H1 (cell line): ENCODE measurements around the gene DCDC1. TPM values are rescaled to one million over a fixed set of nuclear protein-coding genes. Genes with fewer than 3 reads are reported as not detected.

Source experiments
- CTCF ChIA-PET: fragments of 300-600 bp; sonication (Branson Sonifier 250); formaldehyde crosslinking; loops from one replicate; lab custom pipeline; 2021; ENCODE audit not compliant: partially characterized antibody; lab: Charles Lee
- POLR2A ChIA-PET: fragments of 300-600 bp; sonication (Branson Sonifier 250); formaldehyde crosslinking; loops from one replicate; lab custom pipeline; 2021; ENCODE audit warnings: inconsistent platforms; ENCODE audit not compliant: partially characterized antibody; lab: Charles Lee
- DNase-seq, 2 experiments: peaks; one replicate each; pipeline versions ENCODE4 v3.0.0 to v3.0.0-alpha.2; 2010 to 2022; ENCODE audit warnings: low spot score in 2 of 2, low read depth in 1 of 2, mixed read lengths in 1 of 2
- FAIRE-seq: peaks from 2 replicates; lab custom pipeline; 2011; peaks lifted over from hg19 to GRCh38; lab: Jason Lieb, UNC
- H2AFZ ChIP-seq: 2 replicates; pipeline ENCODE4 v1.8.1; 2012; ENCODE audit warnings: low read length, inconsistent platforms
- H2AK5ac ChIP-seq: 2 replicates; pipeline ENCODE4 v1.6.1; 2013; ENCODE audit warnings: low read depth, low read length
- H2BK120ac ChIP-seq: replicated peaks from 2 replicates; pipeline ENCODE3; 2013; ENCODE audit warnings: low read depth, low read length, inconsistent platforms
- H2BK12ac ChIP-seq: 2 replicates; pipeline ENCODE4 v1.6.1; 2013; ENCODE audit warnings: low read depth, low read length
- H2BK15ac ChIP-seq: 2 replicates; pipeline ENCODE4 v1.6.1; 2013; ENCODE audit warnings: low read length
- H2BK20ac ChIP-seq: 2 replicates; pipeline ENCODE4 v1.6.1; 2013; ENCODE audit warnings: low read length
- H2BK5ac ChIP-seq: 2 replicates; pipeline ENCODE4 v1.6.1; 2013; ENCODE audit warnings: low read depth, low read length
- H3K14ac ChIP-seq: 2 replicates; pipeline ENCODE4 v1.6.1; 2013; ENCODE audit warnings: inconsistent platforms; ENCODE audit not compliant: insufficient read length
- H3K18ac ChIP-seq: 2 replicates; pipeline ENCODE4 v1.6.1; 2013; ENCODE audit warnings: low read length; ENCODE audit errors: extremely low read depth
- H3K23ac ChIP-seq: 2 replicates; pipeline ENCODE4 v1.6.1; 2013; ENCODE audit warnings: inconsistent platforms; ENCODE audit not compliant: insufficient read length
- H3K23me2 ChIP-seq: 2 replicates; pipeline ENCODE4 v1.6.1; 2013; ENCODE audit warnings: low read depth, low read length
- H3K27ac ChIP-seq: 2 replicates; pipeline ENCODE4 v1.6.1; 2011; ENCODE audit warnings: low read depth, low read length, inconsistent platforms
- H3K27me3 ChIP-seq, 4 experiments: replicated peaks in 1 of 4; 1 replicate in 1 of 4; 2 replicates in 3 of 4; pipeline versions ENCODE4 v1.6.1 to v1.8.1; 2011 to 2013; ENCODE audit warnings: low read length in 3 of 4, mild to moderate bottlenecking in 3 of 4, inconsistent platforms in 2 of 4, mixed read lengths in 2 of 4, moderate library complexity in 1 of 4; ENCODE audit not compliant: control insufficient read depth in 3 of 4, insufficient read depth in 3 of 4; ENCODE audit errors: extremely low read depth in 1 of 4
- H3K36me3 ChIP-seq, 4 experiments: 2 replicates each; pipeline versions ENCODE4 v1.6.1 to v1.8.1; 2011 to 2013; ENCODE audit warnings: mild to moderate bottlenecking in 4 of 4, low read length in 3 of 4, moderate library complexity in 2 of 4, control low read depth in 1 of 4, inconsistent platforms in 1 of 4; ENCODE audit not compliant: insufficient read depth in 4 of 4, control insufficient read depth in 2 of 4
- H3K4ac ChIP-seq: replicated peaks from 2 replicates; pipeline ENCODE3; 2013; ENCODE audit warnings: low read length, low read depth, mixed read lengths, inconsistent platforms; ENCODE audit not compliant: insufficient read length
- H3K4me1 ChIP-seq, 4 experiments: replicated peaks in 1 of 4; 1 replicate in 1 of 4; 2 replicates in 3 of 4; pipeline versions ENCODE4 v1.6.1 to v1.8.1; 2011 to 2013; ENCODE audit warnings: low read length in 3 of 4, inconsistent platforms in 2 of 4, mixed read lengths in 1 of 4; ENCODE audit not compliant: insufficient read depth in 4 of 4, control insufficient read depth in 3 of 4
- H3K4me2 ChIP-seq, 2 experiments: 2 replicates each; pipeline versions ENCODE4 v1.6.1 to v1.8.1; 2011 to 2013; ENCODE audit warnings: low read depth in 2 of 2, low read length in 2 of 2, control low read depth in 1 of 2, inconsistent platforms in 1 of 2, mild to moderate bottlenecking in 1 of 2; ENCODE audit not compliant: insufficient read depth in 1 of 2
- H3K4me3 ChIP-seq, 4 experiments: fragments of 200-600, 300-600 bp in 1 of 4; sonication (generic), shearing (Covaris generic), sonication (Bioruptor Twin) in 1 of 4; 2 replicates each; pipeline versions ENCODE4 v1.5.1 to v1.8.1; 2011 to 2016; ENCODE audit warnings: low read length in 4 of 4, low read depth in 3 of 4, control low read depth in 2 of 4, inconsistent platforms in 2 of 4, mild to moderate bottlenecking in 2 of 4, mixed read lengths in 1 of 4, moderate library complexity in 1 of 4; ENCODE audit not compliant: insufficient read depth in 2 of 4; ENCODE audit errors: extremely low read depth in 1 of 4
- H3K56ac ChIP-seq: replicated peaks from 2 replicates; pipeline ENCODE3; 2013; ENCODE audit warnings: low read depth, mild to moderate bottlenecking, mixed read lengths, low read length, inconsistent platforms; ENCODE audit not compliant: insufficient read length
- H3K79me1 ChIP-seq: 2 replicates; pipeline ENCODE4 v1.6.1; 2013; ENCODE audit warnings: low read depth, low read length, control low read depth
- H3K79me2 ChIP-seq, 2 experiments: 2 replicates each; pipeline versions ENCODE4 v1.6.1 to v1.8.1; 2012 to 2013; ENCODE audit warnings: low read length in 2 of 2, mild to moderate bottlenecking in 2 of 2, inconsistent platforms in 1 of 2; ENCODE audit not compliant: insufficient read depth in 2 of 2, control insufficient read depth in 1 of 2
- H3K9ac ChIP-seq, 4 experiments: replicated peaks in 1 of 4; 1 replicate in 1 of 4; 2 replicates in 3 of 4; pipeline versions ENCODE4 v1.6.1 to v1.8.1; 2011 to 2013; ENCODE audit warnings: low read depth in 3 of 4, low read length in 3 of 4, control low read depth in 2 of 4, mild to moderate bottlenecking in 2 of 4, moderate library complexity in 2 of 4, inconsistent platforms in 1 of 4; ENCODE audit errors: extremely low read depth in 1 of 4
- H3K9me3 ChIP-seq, 2 experiments: 2 replicates each; pipeline versions ENCODE4 v1.6.1 to v1.8.1; 2012 to 2013; ENCODE audit warnings: mild to moderate bottlenecking in 2 of 2, moderate library complexity in 2 of 2, control low read depth in 1 of 2, inconsistent platforms in 1 of 2, low read depth in 1 of 2, low read length in 1 of 2, mixed read lengths in 1 of 2; ENCODE audit not compliant: insufficient read depth in 2 of 2
- H4K20me1 ChIP-seq, 2 experiments: replicated peaks in 1 of 2; 2 replicates each; pipeline versions ENCODE3 to v1.8.1; 2011 to 2013; ENCODE audit warnings: inconsistent platforms in 2 of 2, low read length in 2 of 2, mild to moderate bottlenecking in 1 of 2; ENCODE audit not compliant: insufficient read depth in 2 of 2, control insufficient read depth in 1 of 2
- H4K5ac ChIP-seq: 2 replicates; pipeline ENCODE4 v1.6.1; 2013; ENCODE audit warnings: low read length, low read depth, mixed read lengths, inconsistent platforms; ENCODE audit not compliant: insufficient read length
- H4K8ac ChIP-seq: 2 replicates; pipeline ENCODE4 v1.8.0; 2013; ENCODE audit warnings: mild to moderate bottlenecking, moderate library complexity, low read length, inconsistent platforms; ENCODE audit not compliant: insufficient read depth; ENCODE audit errors: extremely low read depth
- H4K91ac ChIP-seq: replicated peaks from 2 replicates; pipeline ENCODE3; 2013; ENCODE audit warnings: low read length, mixed read lengths, inconsistent platforms; ENCODE audit not compliant: insufficient read length
- CHD2 ChIP-seq: IDR thresholded peaks from 2 replicates; pipeline ENCODE4 v1.6.1; 2012; ENCODE audit warnings: low read length, improper control_type of control experiment
- CREB1 ChIP-seq: IDR thresholded peaks from 2 replicates; pipeline ENCODE4 v1.6.1; 2012; ENCODE audit warnings: inconsistent platforms
- CTBP2 ChIP-seq: IDR thresholded peaks from 2 replicates; pipeline ENCODE4 v1.7.0; 2011; ENCODE audit warnings: borderline replicate concordance, mild to moderate bottlenecking, moderate library complexity, mixed read lengths, low read length; ENCODE audit not compliant: insufficient read depth, insufficient read length
- JUND ChIP-seq: IDR thresholded peaks from 2 replicates; pipeline ENCODE4 v1.6.1; 2011; ENCODE audit warnings: mild to moderate bottlenecking, improper control_type of control experiment, low read length
- RFX5 ChIP-seq: IDR thresholded peaks from 2 replicates; pipeline ENCODE4 v1.6.1; 2011; ENCODE audit warnings: low read depth, low read length, improper control_type of control experiment, borderline replicate concordance
- RNF2 ChIP-seq: fragments of 200-900, 300-1000 bp; sonication (generic); IDR thresholded peaks from 2 replicates; pipeline ENCODE4 v1.7.1; 2016; ENCODE audit warnings: borderline replicate concordance, low read depth, mild to moderate bottlenecking, antibody characterized with exemption, low read length; ENCODE audit not compliant: poor library complexity, severe bottlenecking; ENCODE audit errors: missing control alignments
- SIRT6 ChIP-seq: IDR thresholded peaks from one replicate; pipeline ENCODE4 v1.7.1; 2012; ENCODE audit warnings: low read length, inconsistent platforms
- SP1 ChIP-seq: IDR thresholded peaks from 2 replicates; pipeline ENCODE4 v1.6.1; 2011; ENCODE audit warnings: low read depth, low read length
- SUZ12 ChIP-seq: fragments of 200-600 bp; sonication (generic); IDR thresholded peaks from 2 replicates; pipeline ENCODE4 v1.6.1; 2012; ENCODE audit warnings: mild to moderate bottlenecking, inconsistent platforms, low read length, moderate library complexity, mixed read lengths
- TAF7 ChIP-seq: optimal IDR thresholded peaks from 2 replicates; pipeline ENCODE3; 2011; ENCODE audit warnings: low read depth, mild to moderate bottlenecking, inconsistent platforms, low read length, moderate library complexity, borderline replicate concordance
- TBP ChIP-seq: IDR thresholded peaks from 2 replicates; pipeline ENCODE4 v1.6.1; 2011; ENCODE audit warnings: low read depth, low read length, improper control_type of control experiment
- TCF12 ChIP-seq: IDR thresholded peaks from 2 replicates; pipeline ENCODE4 v1.6.1; 2011; ENCODE audit warnings: low read depth, mild to moderate bottlenecking, low read length
- WGBS, 2 experiments: shearing (Covaris generic) in 1 of 2; methylation state at CpG; one replicate each; pipeline versions ENCODE4 v1.1.6 to v1.1.7; 2013 to 2015; ENCODE audit warnings: low lambda C conversion rate in 2 of 2, mixed read lengths in 2 of 2, inconsistent platforms in 1 of 2, low coverage in 1 of 2, missing lambda C conversion rate in 1 of 2; ENCODE audit not compliant: insufficient replicate concordance in 2 of 2, insufficient coverage in 1 of 2, insufficient read length in 1 of 2; ENCODE audit errors: extremely low coverage in 1 of 2, missing lambda C conversion rate in 1 of 2; 5-methylcytosine and 5-hydroxymethylcytosine counted together
- polyA plus RNA-seq, 7 experiments: library from polyadenylated mRNA; depleted of rRNA in 3 of 7; stranded (reverse) in 5 of 7; unstranded in 2 of 7; fragments of >200 nt in 5 of 7; fragments of 200-250 nt in 2 of 7; gene quantifications; 1 replicate in 5 of 7; 2 replicates in 1 of 7; 4 replicates in 1 of 7; pipeline versions ENCODE4 v1.2.1 to v1.2.3, GENCODE V29; 2011 to 2013; ENCODE audit warnings: missing spikeins in 2 of 7, mixed read lengths in 2 of 7
- total RNA-seq: library from RNA; stranded (reverse); fragmentation: NEBNext Ultra II Directional; extraction: Animal tissue kit (Norgen Biotek cat#: 25700); gene quantifications from 2 replicates; pipeline ENCODE4 v1.2.1, GENCODE V29; 2021
- TF ChIP-seq, protein P1 (sequence below), 3 experiments: IDR thresholded peaks; 1 replicate in 2 of 3; 2 replicates in 1 of 3; pipeline versions ENCODE4 v1.5.1 to v1.6.1; 2011; ENCODE audit warnings: low read length in 3 of 3, mild to moderate bottlenecking in 3 of 3, inconsistent platforms in 2 of 3, low read depth in 1 of 3, moderate library complexity in 1 of 3; ENCODE audit not compliant: insufficient read depth in 1 of 3; ENCODE audit errors: control extremely low read depth in 1 of 3

Gene DCDC1
- total and polyA plus RNA-seq, 2 of the 8 experiments (the other 6 are each of a cell fraction or from before 2014, with no cell fraction given), result 0.15 to 0.56 TPM

DNA sequence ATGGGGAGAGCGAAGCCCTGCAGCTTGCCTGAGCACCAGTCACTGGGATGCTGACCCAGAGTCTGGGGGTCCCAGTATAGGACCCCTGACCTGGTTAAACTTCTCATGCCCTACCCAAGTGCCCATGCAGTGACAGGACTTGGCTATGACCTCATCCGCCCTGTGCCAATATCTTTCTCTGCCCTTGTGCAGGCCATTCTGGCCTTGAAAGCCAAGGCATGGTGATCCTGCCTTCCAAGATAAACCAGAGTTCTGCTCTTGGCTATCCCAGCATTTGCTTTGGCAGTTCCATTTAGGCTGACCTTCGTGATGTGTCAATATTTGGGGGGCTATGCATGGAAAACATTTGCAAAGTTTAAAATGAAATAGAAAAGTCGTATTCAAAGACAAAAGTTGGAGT, 542.6 kb downstream of the DCDC1 start:
- 86% methylated on average over 4 of the region's 4 CpGs; no CpG with 5 or more reads in 1 of the 2 experiments for WGBS, 2 experiments
- POLR2A ChIA-PET, result no interaction called here
- H3K56ac ChIP-seq, result no peak overlapping the region
- no peak overlapping the region for H2AFZ ChIP-seq
- no peak overlapping the region for H2BK15ac ChIP-seq
- H4K5ac ChIP-seq, result no peak overlapping the region
- H3K23ac ChIP-seq, result no peak overlapping the region
- H3K79me2 ChIP-seq, result no peaks in the 10 kb centered on the region
- no peak overlapping the region for H3K27ac ChIP-seq
- H2BK12ac ChIP-seq, result no peak overlapping the region
- no peaks in the 10 kb centered on the region for H3K27me3 ChIP-seq
- H4K8ac ChIP-seq, result no peak overlapping the region
- H3K4me1 ChIP-seq, result no peaks in the 10 kb centered on the region
- CTCF ChIA-PET, result no interaction called here
- no peak overlapping the region for H4K91ac ChIP-seq
- no peak overlapping the region for H2BK120ac ChIP-seq
- no peak for FAIRE-seq
- H3K14ac ChIP-seq, result no peak overlapping the region
- H3K18ac ChIP-seq, result no peak overlapping the region
- H3K4me2 ChIP-seq, result no peak overlapping the region
- no peak overlapping the region for H2BK5ac ChIP-seq
- H3K23me2 ChIP-seq, result no peaks in the 10 kb centered on the region
- H2AK5ac ChIP-seq, result no peak overlapping the region
- no peak overlapping the region for H3K4ac ChIP-seq
- H2BK20ac ChIP-seq, result no peak overlapping the region
- H3K36me3 ChIP-seq, result no peaks in the 10 kb centered on the region; a peak in 1 of 8 replicates
- H3K4me3 ChIP-seq, result no peak overlapping the region
- H3K79me1 ChIP-seq, result no peaks in the 10 kb centered on the region
- no peaks in the 10 kb centered on the region for H3K9me3 ChIP-seq
- no peak overlapping the region for H3K9ac ChIP-seq
- DNase-seq, result no peak
- H4K20me1 ChIP-seq, result no peaks in the 10 kb centered on the region
- TF ChIP-seq SP1, result no peak
- no peak for TF ChIP-seq TCF12
- TF ChIP-seq CREB1, result no peak
- TF ChIP-seq JUND, result no peak
- TF ChIP-seq SIRT6, result no peak
- TF ChIP-seq RFX5, result no peak
- TF ChIP-seq CTBP2, result no peak
- no peak for TF ChIP-seq CHD2
- TF ChIP-seq SUZ12, result no peak
- TF ChIP-seq RNF2, result no peak
- TF ChIP-seq TAF7, result no peak
- no peak for TF ChIP-seq TBP
- TF ChIP-seq, protein P1, sequence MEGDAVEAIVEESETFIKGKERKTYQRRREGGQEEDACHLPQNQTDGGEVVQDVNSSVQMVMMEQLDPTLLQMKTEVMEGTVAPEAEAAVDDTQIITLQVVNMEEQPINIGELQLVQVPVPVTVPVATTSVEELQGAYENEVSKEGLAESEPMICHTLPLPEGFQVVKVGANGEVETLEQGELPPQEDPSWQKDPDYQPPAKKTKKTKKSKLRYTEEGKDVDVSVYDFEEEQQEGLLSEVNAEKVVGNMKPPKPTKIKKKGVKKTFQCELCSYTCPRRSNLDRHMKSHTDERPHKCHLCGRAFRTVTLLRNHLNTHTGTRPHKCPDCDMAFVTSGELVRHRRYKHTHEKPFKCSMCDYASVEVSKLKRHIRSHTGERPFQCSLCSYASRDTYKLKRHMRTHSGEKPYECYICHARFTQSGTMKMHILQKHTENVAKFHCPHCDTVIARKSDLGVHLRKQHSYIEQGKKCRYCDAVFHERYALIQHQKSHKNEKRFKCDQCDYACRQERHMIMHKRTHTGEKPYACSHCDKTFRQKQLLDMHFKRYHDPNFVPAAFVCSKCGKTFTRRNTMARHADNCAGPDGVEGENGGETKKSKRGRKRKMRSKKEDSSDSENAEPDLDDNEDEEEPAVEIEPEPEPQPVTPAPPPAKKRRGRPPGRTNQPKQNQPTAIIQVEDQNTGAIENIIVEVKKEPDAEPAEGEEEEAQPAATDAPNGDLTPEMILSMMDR (IDR thresholded peaks at IDR 0.05; ENCODE audit: control extremely low read depth in 1 of 3, insufficient read depth in 1 of 3, low read depth in 1 of 3, low read length in 3 of 3), result no peak
